ENCODE data around the gene KCNK3. TPM values are rescaled to one million over a fixed set of nuclear protein-coding genes. Genes with fewer than 3 reads are reported as not detected.

KCNK3 gene
- total RNA-seq, 1 donor from 2014 or later, result 26.8 TPM

DNA sequence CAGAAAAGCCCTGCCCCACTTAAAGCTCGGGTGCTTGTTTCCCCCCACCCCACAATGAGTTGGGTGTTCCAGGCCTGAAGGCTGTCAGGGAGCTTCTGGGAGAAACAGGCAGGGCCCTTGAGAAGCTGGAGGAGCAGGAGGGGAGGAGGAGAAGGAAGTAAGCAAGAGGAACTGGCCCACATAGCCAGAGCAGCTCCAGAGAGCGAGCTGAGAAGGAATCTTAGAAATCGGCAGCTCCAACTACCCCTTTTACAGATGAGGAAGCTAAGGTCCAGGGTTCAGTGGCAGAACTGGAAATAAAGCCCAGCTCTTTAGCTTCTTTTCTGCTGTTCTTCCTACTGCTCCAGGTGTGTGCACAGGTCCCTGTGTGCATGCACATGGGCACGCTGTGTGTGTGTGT lies 12.7 kb upstream of the KCNK3 start:
- no peaks in the 10 kb centered on the region for H3K36me3 ChIP-seq
- no peaks in the 10 kb centered on the region for H3K4me1 ChIP-seq
- H3K4me3 ChIP-seq, result no peak overlapping the region
- TF ChIP-seq, protein P1, sequence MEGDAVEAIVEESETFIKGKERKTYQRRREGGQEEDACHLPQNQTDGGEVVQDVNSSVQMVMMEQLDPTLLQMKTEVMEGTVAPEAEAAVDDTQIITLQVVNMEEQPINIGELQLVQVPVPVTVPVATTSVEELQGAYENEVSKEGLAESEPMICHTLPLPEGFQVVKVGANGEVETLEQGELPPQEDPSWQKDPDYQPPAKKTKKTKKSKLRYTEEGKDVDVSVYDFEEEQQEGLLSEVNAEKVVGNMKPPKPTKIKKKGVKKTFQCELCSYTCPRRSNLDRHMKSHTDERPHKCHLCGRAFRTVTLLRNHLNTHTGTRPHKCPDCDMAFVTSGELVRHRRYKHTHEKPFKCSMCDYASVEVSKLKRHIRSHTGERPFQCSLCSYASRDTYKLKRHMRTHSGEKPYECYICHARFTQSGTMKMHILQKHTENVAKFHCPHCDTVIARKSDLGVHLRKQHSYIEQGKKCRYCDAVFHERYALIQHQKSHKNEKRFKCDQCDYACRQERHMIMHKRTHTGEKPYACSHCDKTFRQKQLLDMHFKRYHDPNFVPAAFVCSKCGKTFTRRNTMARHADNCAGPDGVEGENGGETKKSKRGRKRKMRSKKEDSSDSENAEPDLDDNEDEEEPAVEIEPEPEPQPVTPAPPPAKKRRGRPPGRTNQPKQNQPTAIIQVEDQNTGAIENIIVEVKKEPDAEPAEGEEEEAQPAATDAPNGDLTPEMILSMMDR (IDR thresholded peaks at IDR 0.05), result no peak
- no peak for DNase-seq
- no peaks in the 10 kb centered on the region for H3K9me3 ChIP-seq
- ATAC-seq, result peak in 1 of 2 donors; percentile 41
- H3K27me3 ChIP-seq (ENCODE audit: low read depth), result no peaks in the 10 kb centered on the region
- H3K27ac ChIP-seq, result no peak overlapping the region
- intact Hi-C loops (cut with DNase I), result no loop called here

- no peak overlapping the region for H3K27ac ChIP-seq
- intact Hi-C loops (cut with DNase I), result no loop called here
- peaks cover 5% of the 10 kb centered on the region for H3K4me1 ChIP-seq
- no peak overlapping the region for H3K4me3 ChIP-seq
- no peak for DNase-seq
- H3K9me3 ChIP-seq, result no peaks in the 10 kb centered on the region
- H3K27me3 ChIP-seq (ENCODE audit: low read depth), result no peaks in the 10 kb centered on the region
- no peak for ATAC-seq
- no peaks in the 10 kb centered on the region for H3K36me3 ChIP-seq
- TF ChIP-seq, protein P1 (IDR thresholded peaks at IDR 0.05), result no peak
These were observed 10.9 kb upstream of the KCNK3 start for GRCh38 chr2:26681656-26682055.

- Histone ChIP-seq H3K4me3 (no peak overlapping the region), H3K27me3 (ENCODE audit: low read depth) (no peaks in the 10 kb centered on the region), H3K36me3 (no peaks in the 10 kb centered on the region), H3K4me1 (peaks cover 7% of the 10 kb centered on the region), H3K27ac (no peak overlapping the region), H3K9me3 (no peaks in the 10 kb centered on the region)
- ATAC-seq, result no peak
- TF ChIP-seq, protein P1 (IDR thresholded peaks at IDR 0.05), result no peak
- DNase-seq, result no peak
- intact Hi-C loops (cut with DNase I), result no loop called here
These were observed 10.4 kb upstream of the KCNK3 start for GRCh38 chr2:26682155-26682554.

DNA sequence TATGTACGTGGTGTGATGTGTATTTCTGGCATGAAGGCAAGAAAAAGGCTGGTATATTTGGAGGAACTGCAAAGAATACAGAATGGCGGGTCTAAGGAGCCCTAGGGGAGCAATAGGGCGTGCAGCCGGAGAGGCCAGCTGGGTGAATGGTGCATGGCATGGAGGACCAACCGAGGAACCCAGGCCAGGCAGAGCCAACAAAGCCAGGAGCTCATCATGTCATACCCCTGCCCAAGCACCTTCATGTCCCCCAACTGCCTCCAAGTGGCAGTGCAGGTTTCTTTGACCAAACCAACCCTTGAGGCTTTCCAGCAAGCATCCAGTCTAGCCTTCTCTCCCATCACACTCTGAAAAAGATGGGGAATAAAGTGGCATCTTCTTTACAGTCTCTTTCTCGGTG lies 8.9 kb upstream of the KCNK3 start:
- TF ChIP-seq, protein P1 (IDR thresholded peaks at IDR 0.05), result no peak
- no peak overlapping the region for H3K27ac ChIP-seq
- intact Hi-C loops (cut with DNase I), result no loop called here
- no peak overlapping the region for H3K4me3 ChIP-seq
- no peaks in the 10 kb centered on the region for H3K36me3 ChIP-seq
- DNase-seq (no peak), ATAC-seq (no peak)
- peaks cover 13% of the 10 kb centered on the region for H3K4me1 ChIP-seq
- no peaks in the 10 kb centered on the region for H3K27me3 ChIP-seq (ENCODE audit: low read depth)
- no peaks in the 10 kb centered on the region for H3K9me3 ChIP-seq

- no peaks in the 10 kb centered on the region for H3K9me3 ChIP-seq
- TF ChIP-seq, protein P1 (IDR thresholded peaks at IDR 0.05), result no peak
- no peak for DNase-seq
- peaks cover 13% of the 10 kb centered on the region for H3K4me1 ChIP-seq
- ATAC-seq, result no peak
- no peak overlapping the region for H3K27ac ChIP-seq
- intact Hi-C loops (cut with DNase I), result no loop called here
- H3K4me3 ChIP-seq, result no peak overlapping the region
- H3K27me3 ChIP-seq (ENCODE audit: low read depth), result no peaks in the 10 kb centered on the region
- H3K36me3 ChIP-seq, result no peaks in the 10 kb centered on the region
These were observed 7.2 kb upstream of the KCNK3 start for GRCh38 chr2:26685341-26685740.
